GM12878 (cell line): Measurements from ENCODE around the gene SRPK2. TPM values are rescaled to one million over a fixed set of nuclear protein-coding genes. Genes with fewer than 3 reads are reported as not detected.

Experiments
- ATAC-seq: fragments of 200-7000 bp; cut with Tn5 transposase; 3 replicates; pipeline ENCODE4 v1.9.1; 2020; ENCODE audit warnings: mild to moderate bottlenecking, moderate library complexity
- BruUV-seq: library from RNA; stranded (reverse); fragments of 400-500 nt; replicated peaks from 2 replicates; lab custom pipeline; 2021; lab: Mats Ljungman, UMichigan
- CTCF ChIA-PET: fragments of 300-600 bp; sonication (Branson Sonifier 250); formaldehyde crosslinking; extraction: SDS; loops from one replicate; lab custom pipeline; 2021; ENCODE audit warnings: inconsistent platforms; lab: Yijun Ruan, JAX
- POLR2A ChIA-PET: fragments of 350-600 bp; formaldehyde crosslinking; extraction: SDS; loops from one replicate; lab custom pipeline; 2021; ENCODE audit warnings: inconsistent platforms; lab: Charles Lee
- RAD21 ChIA-PET: fragments of 300-600 bp; sonication (Branson Sonifier 250); formaldehyde crosslinking; loops from one replicate; lab custom pipeline; 2023; ENCODE audit warnings: antibody characterized with exemption; ENCODE audit not compliant: unreplicated experiment; lab: Charles Lee
- SMC1A ChIA-PET: fragments of 300-600 bp; sonication (Branson Sonifier 250); formaldehyde crosslinking; loops from one replicate; lab custom pipeline; 2023; ENCODE audit not compliant: unreplicated experiment, uncharacterized antibody; lab: Charles Lee
- DNase-seq: peaks from one replicate; pipeline ENCODE4 v3.0.0-alpha.2; 2011; ENCODE audit warnings: low read depth, low spot score
- FAIRE-seq: peaks from 3 replicates; lab custom pipeline; 2011; peaks lifted over from hg19 to GRCh38; lab: Jason Lieb, UNC
- H2AFZ ChIP-seq: 2 replicates; pipeline ENCODE4 v1.6.0; 2011; ENCODE audit warnings: low read depth, low read length, control low read depth; ENCODE audit not compliant: control insufficient read depth
- H3K27ac ChIP-seq: 2 replicates; pipeline ENCODE4 v1.5.1; 2011; ENCODE audit warnings: control low read depth; ENCODE audit not compliant: control insufficient read depth, insufficient read depth
- H3K27me3 ChIP-seq, 2 experiments: replicated peaks in 1 of 2; 2 replicates each; pipeline versions ENCODE4 v1.6.0 to v1.6.1; 2011; ENCODE audit warnings: low read length in 1 of 2; ENCODE audit not compliant: control insufficient read depth in 2 of 2, insufficient read depth in 2 of 2
- H3K36me3 ChIP-seq, 2 experiments: 2 replicates each; pipeline ENCODE4 v1.5.1; 2011; ENCODE audit warnings: low read length in 1 of 2; ENCODE audit not compliant: control insufficient read depth in 2 of 2, insufficient read depth in 2 of 2
- H3K4me1 ChIP-seq: 2 replicates; pipeline ENCODE4 v1.6.1; 2011; ENCODE audit warnings: mild to moderate bottlenecking, low read length, moderate library complexity, mixed read lengths; ENCODE audit not compliant: control insufficient read depth, insufficient read depth
- H3K4me2 ChIP-seq: 2 replicates; pipeline ENCODE4 v1.6.0; 2011; ENCODE audit warnings: control low read depth; ENCODE audit not compliant: control insufficient read depth, insufficient read depth
- H3K4me3 ChIP-seq: fragments of 200-600 bp; sonication (generic); 2 replicates; pipeline ENCODE4 v1.5.1; 2016
- H3K79me2 ChIP-seq: 2 replicates; pipeline ENCODE4 v1.6.0; 2011; ENCODE audit warnings: low read length; ENCODE audit not compliant: control insufficient read depth, insufficient read depth
- H3K9ac ChIP-seq: 2 replicates; pipeline ENCODE4 v1.8.0; 2011; ENCODE audit warnings: low read length, control low read depth, mixed read lengths; ENCODE audit not compliant: control insufficient read depth, insufficient read depth
- H3K9me3 ChIP-seq: replicated peaks from 3 replicates; pipeline ENCODE4 v1.5.1; 2011; ENCODE audit warnings: mild to moderate bottlenecking, low read length; ENCODE audit not compliant: control insufficient read depth, insufficient read depth
- H4K20me1 ChIP-seq: 2 replicates; pipeline ENCODE4 v1.6.0; 2011; ENCODE audit not compliant: control insufficient read depth, insufficient read depth
- BCLAF1 ChIP-seq: fragments of 450-650 bp; IDR thresholded peaks from 2 replicates; pipeline ENCODE4 v1.6.1; 2017; ENCODE audit warnings: antibody characterized with exemption, mild to moderate bottlenecking, moderate library complexity
- CBX3 ChIP-seq: fragments of 200-600 bp; sonication (generic); IDR thresholded peaks from 2 replicates; pipeline ENCODE4 v1.6.1; 2016; ENCODE audit warnings: low read depth, borderline replicate concordance
- CBX5 ChIP-seq: sonication (generic); IDR thresholded peaks from 2 replicates; pipeline ENCODE4 v1.6.1; 2016; ENCODE audit warnings: low read depth, moderate library complexity, mild to moderate bottlenecking, inconsistent platforms
- IKZF1 ChIP-seq: fragments of 450-650 bp; conservative IDR thresholded peaks from 2 replicates; pipeline ENCODE4 v1.6.1; 2017; ENCODE audit warnings: antibody characterized with exemption, mild to moderate bottlenecking
- KDM1A ChIP-seq: fragments of 200-600 bp; sonication (generic); IDR thresholded peaks from 2 replicates; pipeline ENCODE4 v1.6.1; 2016; ENCODE audit warnings: borderline replicate concordance
- MTA2 ChIP-seq: fragments of 450-650 bp; IDR thresholded peaks from 2 replicates; pipeline ENCODE4 v1.6.1; 2016; ENCODE audit warnings: low read depth, mild to moderate bottlenecking, moderate library complexity
- NBN ChIP-seq: fragments of 450-650 bp; IDR thresholded peaks from 2 replicates; pipeline ENCODE4 v1.6.1; 2016
- NR2F1 ChIP-seq: fragments of 450-650 bp; conservative IDR thresholded peaks from 2 replicates; pipeline ENCODE4 v1.6.1; 2017; ENCODE audit warnings: mild to moderate bottlenecking
- PKNOX1 ChIP-seq: fragments of 450-650 bp; IDR thresholded peaks from 2 replicates; pipeline ENCODE4 v1.6.1; 2016; ENCODE audit warnings: mild to moderate bottlenecking
- PRDM15 ChIP-seq: fragments of 450-650 bp; formaldehyde crosslinking; IDR thresholded peaks from 2 replicates; pipeline ENCODE4 v1.4.0; 2020; ENCODE audit warnings: mild to moderate bottlenecking, moderate library complexity
- ZNF687 ChIP-seq: fragments of 450-650 bp; IDR thresholded peaks from 2 replicates; pipeline ENCODE4 v1.6.1; 2017; ENCODE audit warnings: mild to moderate bottlenecking, moderate library complexity
- ZSCAN29 ChIP-seq: fragments of 450-650 bp; IDR thresholded peaks from 2 replicates; pipeline ENCODE4 v1.6.1; 2017; ENCODE audit warnings: mild to moderate bottlenecking, moderate library complexity
- WGBS: methylation state at CpG from one replicate; pipeline ENCODE4 v1.1.6; 2016; ENCODE audit warnings: low lambda C conversion rate; ENCODE audit not compliant: insufficient replicate concordance, insufficient coverage; ENCODE audit errors: missing lambda C conversion rate; 5-methylcytosine and 5-hydroxymethylcytosine counted together
- in situ Hi-C: fragments of 300-500 bp; cut with MboI; formaldehyde crosslinking; loops from 9 replicates; pipeline ENCODE4 v1.14.3; 2018; ENCODE audit warnings: mixed read lengths
- intact Hi-C: fragments of 100-400 bp; cut with micrococcal nuclease; formaldehyde crosslinking; loops from one replicate; pipeline ENCODE4 v1.14.2; 2022; ENCODE audit not compliant: unreplicated experiment
- polyA plus RNA-seq, 11 experiments: library from polyadenylated mRNA; depleted of rRNA in 4 of 11; unstranded in 6 of 11; stranded (reverse) in 5 of 11; fragments of >200 nt; fragmentation: Nextera tagmentation in 4 of 11; fragmentation: Illumina TruSeq in 1 of 11; extraction: Ambion mirVana in 4 of 11; extraction: Trizol in 1 of 11; gene quantifications; 1 replicate in 1 of 11; 2 replicates in 10 of 11; pipeline versions ENCODE4 v1.2.1 to v1.2.3, GENCODE V29; 2011 to 2016; ENCODE audit warnings: inconsistent platforms in 2 of 11, missing spikeins in 2 of 11, low read depth in 1 of 11
- total RNA-seq, 4 experiments: library from RNA; depleted of rRNA in 3 of 4; stranded (reverse); fragments of >200 nt in 3 of 4; fragmentation: Illumina TruSeq in 1 of 4; extraction: Trizol in 1 of 4; gene quantifications; 2 replicates each; pipeline versions ENCODE4 v1.2.1 to v1.2.3, GENCODE V29; 2013 to 2021

The SRPK2 gene
- total and polyA plus RNA-seq, 10 of the 15 experiments (the other 5 are each of a cell fraction or from before 2014, with no cell fraction given), result 13.2 to 32.8 (median 24.5) TPM

- no peak for TF ChIP-seq ZNF687
- no peak for TF ChIP-seq NBN
- no peak for TF ChIP-seq CBX3
- TF ChIP-seq PKNOX1, result no peak
- no peak for TF ChIP-seq NR2F1
- no peak for TF ChIP-seq KDM1A
- no peak for TF ChIP-seq CBX5
- no peak for TF ChIP-seq MTA2
Observed at GRCh38 chr7:105213611-105214010, 175.1 kb downstream of the SRPK2 start (continued).

GRCh38 chr7:105212212-105212611 lies 176.5 kb downstream of the SRPK2 start:
- Histone ChIP-seq H2AFZ (no peak overlapping the region), H3K79me2 (peaks cover 8% of the 10 kb centered on the region), H3K4me2 (no peak overlapping the region), H3K27me3 (no peaks in the 10 kb centered on the region), H3K9ac (no peak overlapping the region), H4K20me1 (no peaks in the 10 kb centered on the region), H3K9me3 (no peaks in the 10 kb centered on the region), H3K36me3 (no peaks in the 10 kb centered on the region), H3K4me3 (no peak overlapping the region), H3K4me1 (peaks cover 16% of the 10 kb centered on the region), H3K27ac (no peak overlapping the region)
- in situ Hi-C loops, result no loop called here
- ATAC-seq (no peak), DNase-seq (no peak), FAIRE-seq (no peak)
- ChIA-PET CTCF (interaction anchor here (1.0 kb wide), 2 partner anchors 9 to 13 kb away, joined by 3 to 4 read pairs; no protein-coding TSS in a partner anchor), POLR2A (no interaction called here), SMC1A (interaction anchor here (0.9 kb wide), 1 partner anchor 99 kb away, joined by 3 read pairs; no protein-coding TSS in a partner anchor), RAD21 (no interaction called here)
- intact Hi-C loops, result no loop called here
- WGBS, result 94% methylated on average over 1 of the region's 1 CpG
- BruUV-seq, result no TSS peak
- no peak for TF ChIP-seq PRDM15 (CRISPR knock-in tag)
- TF ChIP-seq ZSCAN29, result no peak
- no peak for TF ChIP-seq IKZF1
- no peak for TF ChIP-seq CBX3
- TF ChIP-seq KDM1A, result no peak
- TF ChIP-seq BCLAF1, result no peak
